H1 (cell line): Measurements from ENCODE around the gene OPRD1. TPM values are rescaled to one million over a fixed set of nuclear protein-coding genes. Genes with fewer than 3 reads are reported as not detected.

Source experiments
- CTCF ChIA-PET: fragments of 300-600 bp; sonication (Branson Sonifier 250); formaldehyde crosslinking; loops from one replicate; lab custom pipeline; 2021; ENCODE audit not compliant: partially characterized antibody; lab: Charles Lee
- POLR2A ChIA-PET: fragments of 300-600 bp; sonication (Branson Sonifier 250); formaldehyde crosslinking; loops from one replicate; lab custom pipeline; 2021; ENCODE audit warnings: inconsistent platforms; ENCODE audit not compliant: partially characterized antibody; lab: Charles Lee
- DNase-seq, 2 experiments: peaks; one replicate each; pipeline versions ENCODE4 v3.0.0 to v3.0.0-alpha.2; 2010 to 2022; ENCODE audit warnings: low spot score in 2 of 2, low read depth in 1 of 2, mixed read lengths in 1 of 2
- FAIRE-seq: peaks from 2 replicates; lab custom pipeline; 2011; peaks lifted over from hg19 to GRCh38; lab: Jason Lieb, UNC
- H2AFZ ChIP-seq: 2 replicates; pipeline ENCODE4 v1.8.1; 2012; ENCODE audit warnings: low read length, inconsistent platforms
- H2AK5ac ChIP-seq: 2 replicates; pipeline ENCODE4 v1.6.1; 2013; ENCODE audit warnings: low read depth, low read length
- H2BK120ac ChIP-seq: replicated peaks from 2 replicates; pipeline ENCODE3; 2013; ENCODE audit warnings: low read depth, low read length, inconsistent platforms
- H2BK12ac ChIP-seq: 2 replicates; pipeline ENCODE4 v1.6.1; 2013; ENCODE audit warnings: low read depth, low read length
- H2BK15ac ChIP-seq: 2 replicates; pipeline ENCODE4 v1.6.1; 2013; ENCODE audit warnings: low read length
- H2BK20ac ChIP-seq: 2 replicates; pipeline ENCODE4 v1.6.1; 2013; ENCODE audit warnings: low read length
- H2BK5ac ChIP-seq: 2 replicates; pipeline ENCODE4 v1.6.1; 2013; ENCODE audit warnings: low read depth, low read length
- H3K14ac ChIP-seq: 2 replicates; pipeline ENCODE4 v1.6.1; 2013; ENCODE audit warnings: inconsistent platforms; ENCODE audit not compliant: insufficient read length
- H3K18ac ChIP-seq: 2 replicates; pipeline ENCODE4 v1.6.1; 2013; ENCODE audit warnings: low read length; ENCODE audit errors: extremely low read depth
- H3K23ac ChIP-seq: 2 replicates; pipeline ENCODE4 v1.6.1; 2013; ENCODE audit warnings: inconsistent platforms; ENCODE audit not compliant: insufficient read length
- H3K23me2 ChIP-seq: 2 replicates; pipeline ENCODE4 v1.6.1; 2013; ENCODE audit warnings: low read depth, low read length
- H3K27ac ChIP-seq: 2 replicates; pipeline ENCODE4 v1.6.1; 2011; ENCODE audit warnings: low read depth, low read length, inconsistent platforms
- H3K27me3 ChIP-seq, 4 experiments: replicated peaks in 1 of 4; 1 replicate in 1 of 4; 2 replicates in 3 of 4; pipeline versions ENCODE4 v1.6.1 to v1.8.1; 2011 to 2013; ENCODE audit warnings: low read length in 3 of 4, mild to moderate bottlenecking in 3 of 4, inconsistent platforms in 2 of 4, mixed read lengths in 2 of 4, moderate library complexity in 1 of 4; ENCODE audit not compliant: control insufficient read depth in 3 of 4, insufficient read depth in 3 of 4; ENCODE audit errors: extremely low read depth in 1 of 4
- H3K36me3 ChIP-seq, 4 experiments: 2 replicates each; pipeline versions ENCODE4 v1.6.1 to v1.8.1; 2011 to 2013; ENCODE audit warnings: mild to moderate bottlenecking in 4 of 4, low read length in 3 of 4, moderate library complexity in 2 of 4, control low read depth in 1 of 4, inconsistent platforms in 1 of 4; ENCODE audit not compliant: insufficient read depth in 4 of 4, control insufficient read depth in 2 of 4
- H3K4ac ChIP-seq: replicated peaks from 2 replicates; pipeline ENCODE3; 2013; ENCODE audit warnings: low read length, low read depth, mixed read lengths, inconsistent platforms; ENCODE audit not compliant: insufficient read length
- H3K4me1 ChIP-seq, 4 experiments: replicated peaks in 1 of 4; 1 replicate in 1 of 4; 2 replicates in 3 of 4; pipeline versions ENCODE4 v1.6.1 to v1.8.1; 2011 to 2013; ENCODE audit warnings: low read length in 3 of 4, inconsistent platforms in 2 of 4, mixed read lengths in 1 of 4; ENCODE audit not compliant: insufficient read depth in 4 of 4, control insufficient read depth in 3 of 4
- H3K4me2 ChIP-seq, 2 experiments: 2 replicates each; pipeline versions ENCODE4 v1.6.1 to v1.8.1; 2011 to 2013; ENCODE audit warnings: low read depth in 2 of 2, low read length in 2 of 2, control low read depth in 1 of 2, inconsistent platforms in 1 of 2, mild to moderate bottlenecking in 1 of 2; ENCODE audit not compliant: insufficient read depth in 1 of 2
- H3K4me3 ChIP-seq, 4 experiments: fragments of 200-600, 300-600 bp in 1 of 4; sonication (generic), shearing (Covaris generic), sonication (Bioruptor Twin) in 1 of 4; 2 replicates each; pipeline versions ENCODE4 v1.5.1 to v1.8.1; 2011 to 2016; ENCODE audit warnings: low read length in 4 of 4, low read depth in 3 of 4, control low read depth in 2 of 4, inconsistent platforms in 2 of 4, mild to moderate bottlenecking in 2 of 4, mixed read lengths in 1 of 4, moderate library complexity in 1 of 4; ENCODE audit not compliant: insufficient read depth in 2 of 4; ENCODE audit errors: extremely low read depth in 1 of 4
- H3K56ac ChIP-seq: replicated peaks from 2 replicates; pipeline ENCODE3; 2013; ENCODE audit warnings: low read depth, mild to moderate bottlenecking, mixed read lengths, low read length, inconsistent platforms; ENCODE audit not compliant: insufficient read length
- H3K79me1 ChIP-seq: 2 replicates; pipeline ENCODE4 v1.6.1; 2013; ENCODE audit warnings: low read depth, low read length, control low read depth
- H3K79me2 ChIP-seq, 2 experiments: 2 replicates each; pipeline versions ENCODE4 v1.6.1 to v1.8.1; 2012 to 2013; ENCODE audit warnings: low read length in 2 of 2, mild to moderate bottlenecking in 2 of 2, inconsistent platforms in 1 of 2; ENCODE audit not compliant: insufficient read depth in 2 of 2, control insufficient read depth in 1 of 2
- H3K9ac ChIP-seq, 4 experiments: replicated peaks in 1 of 4; 1 replicate in 1 of 4; 2 replicates in 3 of 4; pipeline versions ENCODE4 v1.6.1 to v1.8.1; 2011 to 2013; ENCODE audit warnings: low read depth in 3 of 4, low read length in 3 of 4, control low read depth in 2 of 4, mild to moderate bottlenecking in 2 of 4, moderate library complexity in 2 of 4, inconsistent platforms in 1 of 4; ENCODE audit errors: extremely low read depth in 1 of 4
- H3K9me3 ChIP-seq, 2 experiments: 2 replicates each; pipeline versions ENCODE4 v1.6.1 to v1.8.1; 2012 to 2013; ENCODE audit warnings: mild to moderate bottlenecking in 2 of 2, moderate library complexity in 2 of 2, control low read depth in 1 of 2, inconsistent platforms in 1 of 2, low read depth in 1 of 2, low read length in 1 of 2, mixed read lengths in 1 of 2; ENCODE audit not compliant: insufficient read depth in 2 of 2
- H4K20me1 ChIP-seq, 2 experiments: replicated peaks in 1 of 2; 2 replicates each; pipeline versions ENCODE3 to v1.8.1; 2011 to 2013; ENCODE audit warnings: inconsistent platforms in 2 of 2, low read length in 2 of 2, mild to moderate bottlenecking in 1 of 2; ENCODE audit not compliant: insufficient read depth in 2 of 2, control insufficient read depth in 1 of 2
- H4K5ac ChIP-seq: 2 replicates; pipeline ENCODE4 v1.6.1; 2013; ENCODE audit warnings: low read length, low read depth, mixed read lengths, inconsistent platforms; ENCODE audit not compliant: insufficient read length
- H4K8ac ChIP-seq: 2 replicates; pipeline ENCODE4 v1.8.0; 2013; ENCODE audit warnings: mild to moderate bottlenecking, moderate library complexity, low read length, inconsistent platforms; ENCODE audit not compliant: insufficient read depth; ENCODE audit errors: extremely low read depth
- H4K91ac ChIP-seq: replicated peaks from 2 replicates; pipeline ENCODE3; 2013; ENCODE audit warnings: low read length, mixed read lengths, inconsistent platforms; ENCODE audit not compliant: insufficient read length
- CBX8 ChIP-seq: fragments of 300-800, 300-1000 bp; sonication (generic); IDR thresholded peaks from 2 replicates; pipeline ENCODE4 v1.7.1; 2016; ENCODE audit warnings: low read depth, low read length, borderline replicate concordance
- CTBP2 ChIP-seq: IDR thresholded peaks from 2 replicates; pipeline ENCODE4 v1.7.0; 2011; ENCODE audit warnings: borderline replicate concordance, mild to moderate bottlenecking, moderate library complexity, mixed read lengths, low read length; ENCODE audit not compliant: insufficient read depth, insufficient read length
- EP300 ChIP-seq, 2 experiments: IDR thresholded peaks; 1 replicate in 1 of 2; 2 replicates in 1 of 2; pipeline ENCODE4 v1.6.1; 2011 to 2012; ENCODE audit warnings: low read depth in 2 of 2, low read length in 2 of 2, mild to moderate bottlenecking in 2 of 2, borderline replicate concordance in 1 of 2, inconsistent platforms in 1 of 2, moderate library complexity in 1 of 2
- HDAC2 ChIP-seq, 2 experiments: fragments of 300-600 bp in 1 of 2; sonication (generic) in 1 of 2; IDR thresholded peaks; 2 replicates each; pipeline ENCODE4 v1.6.1; 2011 to 2012; ENCODE audit warnings: low read depth in 2 of 2, low read length in 2 of 2, mild to moderate bottlenecking in 2 of 2, moderate library complexity in 2 of 2, borderline replicate concordance in 1 of 2, inconsistent platforms in 1 of 2
- JUN ChIP-seq: IDR thresholded peaks from 2 replicates; pipeline ENCODE4 v1.6.1; 2011; ENCODE audit warnings: low read depth, mild to moderate bottlenecking, improper control_type of control experiment, low read length
- RBBP5 ChIP-seq: IDR thresholded peaks from 2 replicates; pipeline ENCODE4 v1.7.1; 2012; ENCODE audit warnings: low read depth, mild to moderate bottlenecking, inconsistent platforms, low read length, moderate library complexity, borderline replicate concordance
- RFX5 ChIP-seq: IDR thresholded peaks from 2 replicates; pipeline ENCODE4 v1.6.1; 2011; ENCODE audit warnings: low read depth, low read length, improper control_type of control experiment, borderline replicate concordance
- SIX5 ChIP-seq: IDR thresholded peaks from 2 replicates; pipeline ENCODE4 v1.6.1; 2011; ENCODE audit warnings: mild to moderate bottlenecking, low read depth, low read length
- TAF1 ChIP-seq: IDR thresholded peaks from 2 replicates; pipeline ENCODE4 v1.6.1; 2011; ENCODE audit warnings: mild to moderate bottlenecking, low read depth, low read length
- WGBS, 2 experiments: shearing (Covaris generic) in 1 of 2; methylation state at CpG; one replicate each; pipeline versions ENCODE4 v1.1.6 to v1.1.7; 2013 to 2015; ENCODE audit warnings: low lambda C conversion rate in 2 of 2, mixed read lengths in 2 of 2, inconsistent platforms in 1 of 2, low coverage in 1 of 2, missing lambda C conversion rate in 1 of 2; ENCODE audit not compliant: insufficient replicate concordance in 2 of 2, insufficient coverage in 1 of 2, insufficient read length in 1 of 2; ENCODE audit errors: extremely low coverage in 1 of 2, missing lambda C conversion rate in 1 of 2; 5-methylcytosine and 5-hydroxymethylcytosine counted together
- polyA plus RNA-seq, 7 experiments: library from polyadenylated mRNA; depleted of rRNA in 3 of 7; stranded (reverse) in 5 of 7; unstranded in 2 of 7; fragments of >200 nt in 5 of 7; fragments of 200-250 nt in 2 of 7; gene quantifications; 1 replicate in 5 of 7; 2 replicates in 1 of 7; 4 replicates in 1 of 7; pipeline versions ENCODE4 v1.2.1 to v1.2.3, GENCODE V29; 2011 to 2013; ENCODE audit warnings: missing spikeins in 2 of 7, mixed read lengths in 2 of 7
- total RNA-seq: library from RNA; stranded (reverse); fragmentation: NEBNext Ultra II Directional; extraction: Animal tissue kit (Norgen Biotek cat#: 25700); gene quantifications from 2 replicates; pipeline ENCODE4 v1.2.1, GENCODE V29; 2021

OPRD1 gene
- total and polyA plus RNA-seq, 2 of the 8 experiments (the other 6 are each of a cell fraction or from before 2014, with no cell fraction given), result 2.6 to 3.7 TPM

- peaks cover 0 to 3% (median 0%) of the 10 kb centered on the region in 4 experiments; a peak in 1 of 7 replicates for H3K4me1 ChIP-seq
- no peak overlapping the region for H2BK15ac ChIP-seq
- H2BK5ac ChIP-seq, result no peak overlapping the region
- H3K27ac ChIP-seq, result no peak overlapping the region
- no peak overlapping the region for H3K14ac ChIP-seq
- H3K23ac ChIP-seq, result no peak overlapping the region
- DNase-seq, result no peak
- no peak overlapping the region for H3K4me2 ChIP-seq
- no peak overlapping the region for H2AK5ac ChIP-seq
- no peak overlapping the region for H4K91ac ChIP-seq
- no peak overlapping the region for H3K4me3 ChIP-seq
- no peak overlapping the region for H4K8ac ChIP-seq
- no peaks in the 10 kb centered on the region for H3K79me2 ChIP-seq
- no peak overlapping the region for H3K4ac ChIP-seq
- WGBS, 2 experiments, result 89% methylated on average over 9 of the region's 9 CpGs; no CpG with 5 or more reads in 1 of the 2 experiments
- H3K9me3 ChIP-seq, result no peaks in the 10 kb centered on the region
- no peaks in the 10 kb centered on the region for H3K36me3 ChIP-seq
- no peak overlapping the region for H2BK20ac ChIP-seq
- no peak overlapping the region for H3K9ac ChIP-seq
- H2AFZ ChIP-seq, result no peak overlapping the region
- no peak overlapping the region for H3K56ac ChIP-seq
- H3K23me2 ChIP-seq, result no peaks in the 10 kb centered on the region
- H4K5ac ChIP-seq, result no peak overlapping the region
- H3K18ac ChIP-seq, result no peak overlapping the region
- H4K20me1 ChIP-seq, result no peaks in the 10 kb centered on the region
- TF ChIP-seq EP300 (IDR thresholded peaks at IDR 0.05; ENCODE audit: borderline replicate concordance in 1 of 2, low read depth in 2 of 2, low read length in 2 of 2), result no peak
- no peak for TF ChIP-seq CBX8
- no peak for TF ChIP-seq SIX5
- no peak for TF ChIP-seq RFX5
- no peak for TF ChIP-seq CTBP2
- no peak for TF ChIP-seq HDAC2 (IDR thresholded peaks at IDR 0.05; ENCODE audit: borderline replicate concordance in 1 of 2, low read depth in 2 of 2, low read length in 2 of 2)
- TF ChIP-seq RBBP5, result no peak
- no peak for TF ChIP-seq JUN
- no peak for TF ChIP-seq TAF1
- no peak overlapping the region for H2BK120ac ChIP-seq
- H2BK12ac ChIP-seq, result no peak overlapping the region
- no peak for FAIRE-seq
- no peaks in the 10 kb centered on the region for H3K27me3 ChIP-seq
- ChIA-PET POLR2A (interaction anchor here (0.6 kb wide), 1 partner anchor 43 kb away, joined by 5 read pairs; no protein-coding TSS in a partner anchor), CTCF (interaction anchor here (3.0 kb wide), 1 partner anchor 87 kb away, joined by 18 read pairs; no protein-coding TSS in a partner anchor)
- no peaks in the 10 kb centered on the region for H3K79me1 ChIP-seq
Observed at GRCh38 chr1:28789412-28789811, 22.6 kb upstream of the OPRD1 start.
